GM12873 (cell line): ENCODE results near the gene CACNA2D3.

ENCODE experiments used
- TF ChIP-seq, protein P1 (sequence below): IDR thresholded peaks from 2 replicates; pipeline ENCODE4 v1.5.1; 2012; ENCODE audit warnings: low read depth, mild to moderate bottlenecking, moderate library complexity, low read length, control low read depth; ENCODE audit not compliant: insufficient read depth; ENCODE audit errors: missing control alignments

CACNA2D3 gene

DNA sequence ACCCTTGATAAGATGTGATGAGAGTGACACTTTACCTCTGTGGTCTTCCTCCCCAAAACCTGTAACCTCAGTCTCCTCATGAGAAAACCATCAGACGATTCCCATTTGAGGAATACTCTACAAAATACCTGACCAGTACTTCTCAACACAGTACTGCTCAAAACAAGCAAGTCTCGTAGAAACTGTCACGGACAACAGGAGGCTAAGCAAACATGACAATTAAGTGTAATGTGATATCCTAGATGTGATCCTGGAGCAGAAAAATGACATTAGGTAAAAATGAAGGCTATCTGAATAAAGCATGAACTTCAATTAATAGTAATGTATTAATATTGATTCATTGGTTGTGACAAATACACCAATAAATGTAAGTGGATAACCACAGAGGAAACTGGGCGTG lies 113.6 kb downstream of the CACNA2D3 start:
- TF ChIP-seq, protein P1, sequence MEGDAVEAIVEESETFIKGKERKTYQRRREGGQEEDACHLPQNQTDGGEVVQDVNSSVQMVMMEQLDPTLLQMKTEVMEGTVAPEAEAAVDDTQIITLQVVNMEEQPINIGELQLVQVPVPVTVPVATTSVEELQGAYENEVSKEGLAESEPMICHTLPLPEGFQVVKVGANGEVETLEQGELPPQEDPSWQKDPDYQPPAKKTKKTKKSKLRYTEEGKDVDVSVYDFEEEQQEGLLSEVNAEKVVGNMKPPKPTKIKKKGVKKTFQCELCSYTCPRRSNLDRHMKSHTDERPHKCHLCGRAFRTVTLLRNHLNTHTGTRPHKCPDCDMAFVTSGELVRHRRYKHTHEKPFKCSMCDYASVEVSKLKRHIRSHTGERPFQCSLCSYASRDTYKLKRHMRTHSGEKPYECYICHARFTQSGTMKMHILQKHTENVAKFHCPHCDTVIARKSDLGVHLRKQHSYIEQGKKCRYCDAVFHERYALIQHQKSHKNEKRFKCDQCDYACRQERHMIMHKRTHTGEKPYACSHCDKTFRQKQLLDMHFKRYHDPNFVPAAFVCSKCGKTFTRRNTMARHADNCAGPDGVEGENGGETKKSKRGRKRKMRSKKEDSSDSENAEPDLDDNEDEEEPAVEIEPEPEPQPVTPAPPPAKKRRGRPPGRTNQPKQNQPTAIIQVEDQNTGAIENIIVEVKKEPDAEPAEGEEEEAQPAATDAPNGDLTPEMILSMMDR, result no peak

DNA sequence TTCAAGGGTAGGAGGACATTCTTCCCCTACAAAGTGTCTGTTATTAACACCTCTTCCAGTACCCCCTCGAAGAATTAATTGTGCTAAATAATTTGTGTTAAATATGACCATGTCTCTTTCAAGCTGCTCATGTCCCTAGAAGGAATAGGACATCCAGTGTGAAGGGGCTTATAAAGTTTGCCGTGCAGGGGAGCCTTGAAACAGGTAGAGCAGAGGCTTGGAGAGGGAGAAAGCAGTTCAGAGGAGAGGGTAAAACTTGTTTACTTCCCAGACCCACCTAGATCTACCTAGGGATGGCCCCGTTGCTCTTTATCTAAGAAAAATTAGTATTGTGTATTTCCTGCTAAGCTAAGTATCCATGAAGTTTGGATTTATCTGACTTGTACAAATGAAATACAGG lies 114.8 kb downstream of the CACNA2D3 start:
- TF ChIP-seq, protein P1, result no peak

DNA sequence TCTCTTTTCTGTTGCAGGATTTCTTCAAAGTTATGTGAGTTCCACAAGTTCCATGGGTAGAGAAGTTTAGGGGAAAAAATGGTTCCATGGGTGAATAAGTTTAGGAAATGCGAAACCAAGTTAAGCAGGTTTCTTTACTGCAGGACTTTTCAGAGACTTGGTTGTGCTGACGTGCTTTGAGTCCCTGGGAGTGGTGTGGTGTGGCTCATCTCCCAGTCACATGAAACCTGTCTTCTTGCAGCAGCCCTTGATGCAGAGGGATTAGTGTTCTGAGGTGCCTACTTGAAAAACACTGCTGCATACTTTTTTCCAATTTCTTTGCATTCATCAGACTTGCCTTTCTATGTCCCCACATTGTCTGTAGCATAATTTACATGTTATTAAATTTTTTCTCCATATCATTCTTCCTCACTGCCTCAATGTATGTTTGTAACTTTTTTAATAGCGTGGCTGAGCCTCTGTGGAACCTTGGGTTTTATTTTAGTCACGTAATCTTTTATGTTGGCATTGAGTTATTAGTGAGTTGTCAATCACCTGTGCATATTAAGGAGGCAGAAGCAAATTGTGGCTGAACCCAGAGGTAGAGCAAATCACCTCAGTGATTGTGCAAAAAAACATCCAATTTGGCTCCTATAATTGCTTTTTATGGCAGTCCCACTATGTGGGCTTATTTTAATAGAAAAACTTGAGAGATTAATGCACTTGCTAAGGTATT lies 115.6 kb downstream of the CACNA2D3 start:
- TF ChIP-seq, protein P1, result no peak

DNA sequence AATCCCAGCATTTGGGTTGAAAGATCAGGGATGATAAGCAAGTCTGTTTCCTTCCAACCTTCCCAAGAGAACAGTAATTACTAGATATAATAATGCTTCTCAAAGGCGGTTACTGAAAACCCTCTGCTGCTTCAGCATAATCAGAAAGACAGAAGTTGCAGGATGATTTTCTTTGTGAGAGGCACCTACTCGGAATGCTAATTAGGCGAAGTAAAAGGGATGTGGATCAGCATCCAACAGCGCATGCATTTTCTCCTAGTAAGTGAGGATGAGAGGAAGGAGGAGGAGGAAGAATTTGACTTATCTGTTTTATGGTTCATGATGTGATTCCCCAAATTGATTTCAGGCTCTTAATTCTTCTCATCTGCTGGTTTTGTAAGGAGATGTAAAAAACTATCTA lies 118.0 kb downstream of the CACNA2D3 start:
- TF ChIP-seq, protein P1, result no peak

DNA sequence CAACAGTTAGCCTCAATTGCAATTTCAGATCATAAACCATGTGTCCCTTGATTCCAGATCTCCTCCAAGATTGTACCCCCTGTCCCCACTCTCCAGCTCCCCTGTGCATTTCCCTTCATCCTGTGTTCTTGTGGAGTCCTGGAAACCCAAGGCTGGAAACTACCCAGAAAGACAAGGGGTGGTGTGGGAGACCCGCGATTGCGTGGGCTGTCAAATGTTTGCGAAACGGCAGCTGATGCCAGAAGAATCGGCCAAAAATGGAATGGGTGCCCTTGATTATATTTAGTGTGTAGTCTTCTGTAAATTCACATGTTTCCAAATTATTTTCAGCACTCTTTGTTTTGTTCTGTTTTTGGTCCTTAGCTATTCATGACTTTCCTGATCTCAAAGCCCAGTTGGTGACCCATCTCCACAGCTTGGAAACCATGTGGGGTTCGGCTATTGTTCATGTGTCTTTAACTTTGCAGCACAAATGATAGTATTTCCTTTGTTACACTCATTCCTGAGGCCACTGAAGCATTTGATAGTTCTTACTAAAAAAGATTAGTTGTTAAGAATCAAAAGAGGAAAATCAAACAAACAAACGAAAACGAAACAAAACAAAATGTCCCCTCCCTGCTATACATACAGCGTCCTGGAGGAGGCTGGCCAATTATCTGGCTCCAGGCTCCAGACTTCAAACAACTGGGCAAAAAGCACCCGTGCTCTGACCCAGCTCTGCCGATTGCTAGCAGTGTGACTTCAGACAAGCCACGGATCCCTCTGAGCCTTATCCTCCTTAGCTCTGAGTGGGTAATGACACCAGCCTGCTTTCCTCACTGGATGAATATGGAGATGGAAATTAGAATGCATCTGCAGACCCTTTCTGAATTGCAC lies 120.9 kb downstream of the CACNA2D3 start:
- TF ChIP-seq, protein P1, result no peak

DNA sequence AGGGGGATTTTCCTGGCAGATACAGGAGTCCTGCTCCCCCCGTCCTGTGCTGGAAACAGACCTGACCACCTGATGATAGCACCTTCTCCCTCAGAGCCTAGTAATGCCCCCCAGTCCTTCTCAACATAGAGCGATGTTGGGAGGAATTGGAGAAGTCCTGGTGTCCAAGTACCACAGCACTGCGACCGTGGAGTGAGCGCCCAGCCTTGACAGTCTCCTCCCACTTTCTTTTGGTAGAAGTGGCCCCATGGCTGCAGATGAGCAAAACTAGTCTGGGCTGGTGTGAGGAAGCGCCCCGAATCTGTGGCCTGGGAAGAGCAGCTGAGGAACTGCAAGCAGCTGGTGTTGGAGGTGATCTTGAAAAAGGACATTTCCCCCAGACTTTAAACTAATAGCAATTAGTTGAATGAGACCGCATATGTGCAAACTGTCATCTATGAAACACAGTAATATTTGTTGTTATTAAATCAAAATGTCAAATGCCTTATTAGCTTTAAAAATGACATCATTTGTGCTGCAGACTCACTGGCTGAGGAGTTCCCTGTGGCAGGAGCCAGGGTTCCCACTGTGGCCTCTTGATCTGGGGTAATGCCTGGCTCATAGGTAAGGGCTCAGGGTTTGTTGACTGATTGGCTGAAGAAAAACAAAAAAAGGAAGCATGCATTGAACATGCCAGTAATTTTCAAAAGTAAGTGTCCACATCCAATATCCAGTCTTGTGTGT lies 121.8 kb downstream of the CACNA2D3 start:
- TF ChIP-seq, protein P1, result no peak

DNA sequence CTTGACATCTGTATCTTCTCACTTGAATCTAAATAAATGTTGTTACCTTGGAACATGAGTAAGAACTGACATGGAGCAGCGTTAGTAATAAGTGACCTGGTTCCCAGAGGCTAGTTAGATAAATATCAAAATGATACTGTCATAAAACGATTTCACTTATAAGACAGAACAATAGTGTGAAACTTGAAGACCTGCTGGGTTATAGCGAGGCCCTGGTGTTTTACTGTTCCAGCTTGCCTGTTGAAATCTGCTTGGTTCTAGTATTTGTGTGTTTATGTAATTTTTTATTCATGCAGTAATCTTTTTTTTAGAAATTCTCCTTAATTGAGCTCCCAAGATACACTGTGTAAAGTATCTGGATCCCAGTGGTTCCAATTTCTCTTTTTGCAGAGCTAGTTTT lies 129.4 kb downstream of the CACNA2D3 start:
- TF ChIP-seq, protein P1, result no peak
